Daoy (cell line): ENCODE data around the gene NANP. TPM values are rescaled to one million over a fixed set of nuclear protein-coding genes. Genes with fewer than 3 reads are reported as not detected.
"Not testable (repeated sequence)": the region's sequence is repeated elsewhere in the genome, so short reads cannot be mapped to it uniquely, and the experiment has no call there.

Experiments
- DNase-seq: peaks from one replicate; pipeline ENCODE4 v3.0.0-alpha.2; 2015; ENCODE audit warnings: low read depth
- total RNA-seq: library from RNA; depleted of rRNA; stranded (reverse); fragments of >200 nt; shearing (Covaris generic); gene quantifications from 2 replicates; pipeline ENCODE4 v1.2.3, GENCODE V29; 2014; rRNA removed

NANP gene
- 4.0 and 4.5 TPM in 2 replicates for total RNA-seq

- peak; percentile 98 for DNase-seq
Measured at GRCh38 chr20:25623736-25624499, at the start of gene NANP. TSS of gene NANP (minus strand) at chr20:25624014. CDS start at chr20:25623948, 66 bp downstream.

GRCh38 chr20:25672659-25673235 lies 48.9 kb upstream of the NANP start:
- DNase-seq: no peak

- no peak for DNase-seq
Measured at GRCh38 chr20:25669826-25670422, 46.1 kb upstream of the NANP start.

GRCh38 chr20:25668446-25668845 lies 44.6 kb upstream of the NANP start:
- no peak for DNase-seq

GRCh38 chr20:25659999-25660398 lies 36.2 kb upstream of the NANP start:
- DNase-seq: no peak

GRCh38 chr20:25654487-25654886 lies 30.7 kb upstream of the NANP start:
- DNase-seq: no peak

- not testable (repeated sequence) for DNase-seq
Measured at GRCh38 chr20:25652866-25653265, 29.1 kb upstream of the NANP start.

- DNase-seq: no peak
Measured at GRCh38 chr20:25644814-25645213, 21.0 kb upstream of the NANP start.

GRCh38 chr20:25643716-25644115 lies 19.9 kb upstream of the NANP start:
- DNase-seq: no peak

GRCh38 chr20:25637247-25637646 lies 13.4 kb upstream of the NANP start:
- no peak for DNase-seq

GRCh38 chr20:25632940-25633790 lies 9.4 kb upstream of the NANP start:
- DNase-seq: peak; percentile 35

- DNase-seq: not testable (repeated sequence)
Measured at GRCh38 chr20:25630615-25631014, 6.8 kb upstream of the NANP start.

GRCh38 chr20:25629816-25630499 lies 6.1 kb upstream of the NANP start:
- no peak for DNase-seq

GRCh38 chr20:25626779-25627178 lies 3.0 kb upstream of the NANP start:
- DNase-seq: no peak

GRCh38 chr20:25624500-25624939 lies 706 bp upstream of the NANP start:
- no peak for DNase-seq

- peak; percentile 35 for DNase-seq
Measured at GRCh38 chr20:25623225-25623735, 534 bp downstream of the NANP start.

- DNase-seq: no peak
Measured at GRCh38 chr20:25622450-25623224, 1.2 kb downstream of the NANP start.

- DNase-seq: no peak
Measured at GRCh38 chr20:25622049-25622448, 1.8 kb downstream of the NANP start.

- DNase-seq: no peak
Measured at GRCh38 chr20:25619514-25619913, 4.3 kb downstream of the NANP start.

- DNase-seq: no peak
Measured at GRCh38 chr20:25608774-25609173, 15.0 kb downstream of the NANP start.
